Thoracic aorta (tissue), 2 donors: ENCODE data around the gene TMEM119. TPM values are rescaled to one million over a fixed set of nuclear protein-coding genes. Genes with fewer than 3 reads are reported as not detected.

Experiments
- ATAC-seq: fragments of 150-250 bp; one replicate; pipeline ENCODE4 v1.8.0; 2017; ENCODE audit warnings: low read depth; ENCODE audit not compliant: insufficient number of reproducible peaks, low FRiP score
- DNase-seq: peaks from one replicate; pipeline ENCODE4 v3.0.0-alpha.2; 2020; ENCODE audit warnings: low spot score
- H3K27ac ChIP-seq, 2 donors: fragments of 200-600 bp; sonication (generic); 1 replicate in 1 of 2; 2 replicates in 1 of 2; pipeline ENCODE4 v1.5.1; 2016; ENCODE audit warnings: mild to moderate bottlenecking in 2 of 2, moderate library complexity in 2 of 2
- H3K27me3 ChIP-seq: fragments of 200-600 bp; sonication (generic); replicated peaks from 2 replicates; pipeline ENCODE4 v1.6.0; 2016; ENCODE audit warnings: mild to moderate bottlenecking; ENCODE audit not compliant: insufficient read depth
- H3K36me3 ChIP-seq: fragments of 200-600 bp; sonication (generic); one replicate; pipeline ENCODE4 v1.5.1; 2016
- H3K4me1 ChIP-seq, 2 donors: fragments of 200-600 bp; sonication (generic); 1 replicate in 1 of 2; 2 replicates in 1 of 2; pipeline versions ENCODE4 v1.5.1 to v1.6.0; 2016; ENCODE audit warnings: low read depth in 2 of 2, mild to moderate bottlenecking in 1 of 2; ENCODE audit not compliant: control insufficient read depth in 1 of 2
- H3K4me3 ChIP-seq: fragments of 200-600 bp; sonication (generic); 2 replicates; pipeline ENCODE4 v1.5.1; 2016; ENCODE audit warnings: mild to moderate bottlenecking
- H3K9me3 ChIP-seq: fragments of 200-600 bp; sonication (generic); 2 replicates; pipeline ENCODE4 v1.5.1; 2016
- total RNA-seq, 2 donors: library from RNA; depleted of rRNA; stranded (reverse); fragments of >200 nt; gene quantifications; one replicate each; pipeline versions ENCODE4 v1.1.0 to v1.2.3, GENCODE V29; 2016
- TF ChIP-seq, protein P1 (sequence below): fragments of 200-600 bp; sonication (generic); IDR thresholded peaks from one replicate; pipeline ENCODE4 v1.5.1; 2019; ENCODE audit warnings: antibody characterized with exemption

TMEM119 gene
- total RNA-seq, 2 donors from 2014 or later, result 4.1 to 4.6 TPM

DNA sequence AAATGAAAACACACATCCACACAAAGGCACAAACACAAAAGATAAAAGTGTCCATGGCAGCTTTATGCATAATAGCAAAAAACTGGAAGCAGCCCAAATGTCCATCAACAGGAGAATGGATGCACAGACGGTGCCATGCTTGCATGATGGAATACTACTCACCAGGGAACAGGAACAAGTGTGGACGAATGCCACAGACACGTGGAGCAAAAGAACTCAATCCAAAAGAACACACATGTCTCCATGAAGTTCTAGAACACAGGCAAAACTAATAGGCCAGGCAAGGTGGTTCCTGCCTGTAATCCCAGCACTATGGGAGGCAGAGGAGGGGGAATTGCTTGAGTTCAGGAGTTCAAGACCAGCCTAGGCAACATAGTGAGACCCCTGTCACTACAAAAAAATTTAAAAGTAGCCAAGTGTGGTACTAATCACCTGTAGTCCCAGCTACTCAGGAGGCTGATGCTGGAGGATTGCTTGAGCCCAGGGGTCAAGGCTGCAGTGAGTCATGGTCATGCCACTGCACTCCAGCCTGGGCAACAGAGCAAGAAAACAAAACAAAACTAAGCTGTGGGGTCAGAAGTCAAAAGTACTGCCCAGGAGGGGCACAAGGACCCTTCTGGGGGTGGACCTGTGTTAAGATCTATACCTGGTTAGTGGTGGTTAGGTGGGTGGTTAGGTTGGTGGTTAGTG is 7.3 kb upstream of the TMEM119 start:
- no peak for DNase-seq

DNA sequence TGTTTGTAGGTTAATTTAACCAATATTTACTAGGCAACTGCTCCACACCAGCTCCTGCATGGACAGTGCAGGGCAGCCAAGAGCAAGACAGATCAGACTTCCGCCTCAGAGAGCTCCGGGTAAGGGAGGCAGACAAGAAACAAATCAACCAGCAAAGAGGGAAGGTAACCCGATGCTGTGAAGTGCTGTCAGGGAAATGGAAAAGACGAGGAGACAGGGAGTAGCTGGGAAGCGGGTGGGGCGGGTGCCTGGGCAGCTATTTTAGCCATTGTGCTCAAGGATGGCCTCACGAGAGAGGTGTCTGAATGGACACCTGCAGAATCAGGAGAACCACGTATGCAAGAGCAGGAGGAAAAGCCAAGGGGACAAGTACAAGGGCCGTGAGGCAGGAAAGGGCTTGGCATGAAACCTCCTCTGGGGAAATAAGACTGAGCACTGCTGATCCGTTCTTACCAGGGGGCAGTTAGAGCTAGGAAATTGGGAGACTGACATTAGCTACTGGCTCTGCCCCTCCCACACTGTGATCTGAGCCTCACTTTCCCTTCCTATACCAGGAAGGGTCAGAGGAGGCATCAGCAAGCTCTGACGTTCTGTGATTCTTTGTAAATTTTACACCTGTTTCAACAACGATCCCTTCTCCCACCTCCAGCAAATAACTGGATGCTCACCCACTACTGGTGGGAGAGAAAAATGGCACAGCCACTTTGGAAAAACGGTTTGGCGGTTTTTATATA is 6.5 kb upstream of the TMEM119 start:
- DNase-seq, result no peak
- no peak for ATAC-seq
- Histone ChIP-seq H3K27ac (no peak overlapping the region), H3K27me3 (no peaks in the 10 kb centered on the region), H3K9me3 (no peaks in the 10 kb centered on the region), H3K36me3 (no peaks in the 10 kb centered on the region), H3K4me3 (no peak overlapping the region), H3K4me1 (peaks cover 0 to 3% of the 10 kb centered on the region in 2 donors)
- TF ChIP-seq, protein P1, sequence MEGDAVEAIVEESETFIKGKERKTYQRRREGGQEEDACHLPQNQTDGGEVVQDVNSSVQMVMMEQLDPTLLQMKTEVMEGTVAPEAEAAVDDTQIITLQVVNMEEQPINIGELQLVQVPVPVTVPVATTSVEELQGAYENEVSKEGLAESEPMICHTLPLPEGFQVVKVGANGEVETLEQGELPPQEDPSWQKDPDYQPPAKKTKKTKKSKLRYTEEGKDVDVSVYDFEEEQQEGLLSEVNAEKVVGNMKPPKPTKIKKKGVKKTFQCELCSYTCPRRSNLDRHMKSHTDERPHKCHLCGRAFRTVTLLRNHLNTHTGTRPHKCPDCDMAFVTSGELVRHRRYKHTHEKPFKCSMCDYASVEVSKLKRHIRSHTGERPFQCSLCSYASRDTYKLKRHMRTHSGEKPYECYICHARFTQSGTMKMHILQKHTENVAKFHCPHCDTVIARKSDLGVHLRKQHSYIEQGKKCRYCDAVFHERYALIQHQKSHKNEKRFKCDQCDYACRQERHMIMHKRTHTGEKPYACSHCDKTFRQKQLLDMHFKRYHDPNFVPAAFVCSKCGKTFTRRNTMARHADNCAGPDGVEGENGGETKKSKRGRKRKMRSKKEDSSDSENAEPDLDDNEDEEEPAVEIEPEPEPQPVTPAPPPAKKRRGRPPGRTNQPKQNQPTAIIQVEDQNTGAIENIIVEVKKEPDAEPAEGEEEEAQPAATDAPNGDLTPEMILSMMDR, result no peak

More for the DNA sequence above, 7.3 kb upstream of the TMEM119 start:
- TF ChIP-seq, protein P1, result no peak
- no peak overlapping the region for H3K4me3 ChIP-seq
- peaks cover 0 to 10% of the 10 kb centered on the region in 2 donors for H3K4me1 ChIP-seq
- ATAC-seq, result no peak
- no peaks in the 10 kb centered on the region for H3K36me3 ChIP-seq
- H3K27ac ChIP-seq, result no peak overlapping the region
- no peaks in the 10 kb centered on the region for H3K27me3 ChIP-seq
- no peaks in the 10 kb centered on the region for H3K9me3 ChIP-seq

DNA sequence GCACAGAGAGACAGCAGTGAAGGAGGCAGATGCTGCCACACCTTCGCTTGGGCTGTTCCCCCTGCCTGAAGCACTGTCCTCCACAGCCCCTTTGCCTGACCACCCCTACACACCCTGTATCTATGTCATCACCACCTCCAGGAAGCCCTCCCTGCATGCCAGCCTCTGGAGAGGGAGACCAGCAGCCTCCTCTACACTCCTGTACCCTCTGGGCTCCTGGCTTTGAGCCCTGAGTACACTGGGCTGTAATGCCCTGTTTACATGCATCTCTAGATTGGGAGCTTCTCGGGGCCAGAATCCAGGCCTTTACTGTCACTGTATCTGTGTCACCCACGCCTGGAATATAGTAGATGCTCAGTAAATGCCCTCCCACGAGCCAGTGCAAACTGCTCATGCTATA is 5.9 kb upstream of the TMEM119 start:
- H3K36me3 ChIP-seq, result no peaks in the 10 kb centered on the region

DNA sequence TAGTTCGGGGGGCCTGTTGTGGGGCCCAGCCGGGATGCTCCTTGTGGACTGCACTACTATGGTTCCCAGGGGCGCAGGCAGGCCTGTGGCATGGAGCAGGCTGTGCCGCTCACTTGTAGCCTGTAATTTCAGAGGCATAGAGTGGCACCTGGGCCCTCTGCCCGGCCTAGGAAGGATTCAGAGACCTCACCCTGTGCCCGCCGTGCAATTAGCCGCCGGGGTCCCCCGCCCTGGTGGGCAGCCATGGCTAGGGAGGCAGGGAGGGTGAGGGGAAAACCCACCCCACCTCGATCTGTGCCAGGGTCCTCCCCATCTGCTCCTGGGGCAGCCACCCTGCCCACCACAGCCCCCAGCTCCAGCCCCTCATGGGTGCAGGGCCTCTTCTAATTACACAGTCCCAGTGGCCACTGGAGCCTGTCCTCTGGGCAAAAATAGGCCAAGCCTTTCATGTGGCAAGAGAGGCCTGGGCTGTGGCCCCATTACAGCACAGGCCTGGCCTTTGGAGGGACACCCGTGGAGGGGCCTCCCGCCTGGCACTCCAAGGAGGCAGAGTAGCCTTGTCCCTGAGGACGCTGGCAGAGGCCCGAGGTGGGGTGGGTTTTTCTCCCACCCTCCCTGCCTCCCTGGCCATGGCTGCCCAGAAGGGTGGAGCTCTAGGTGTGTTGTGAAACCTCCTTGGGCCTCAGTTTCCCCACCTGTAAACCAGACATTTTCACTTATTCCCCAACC is 5.3 kb upstream of the TMEM119 start:
- ATAC-seq, result no peak
- TF ChIP-seq, protein P1, result no peak
- H3K4me1 ChIP-seq, result no peaks in the 10 kb centered on the region

More for the DNA sequence above, 5.9 kb upstream of the TMEM119 start:
- Histone ChIP-seq H3K4me3 (no peak overlapping the region), H3K9me3 (no peaks in the 10 kb centered on the region), H3K27ac (no peak overlapping the region), H3K27me3 (no peaks in the 10 kb centered on the region), H3K4me1 (no peaks in the 10 kb centered on the region)
- TF ChIP-seq, protein P1, result no peak
- ATAC-seq, result no peak
- no peak for DNase-seq

DNA sequence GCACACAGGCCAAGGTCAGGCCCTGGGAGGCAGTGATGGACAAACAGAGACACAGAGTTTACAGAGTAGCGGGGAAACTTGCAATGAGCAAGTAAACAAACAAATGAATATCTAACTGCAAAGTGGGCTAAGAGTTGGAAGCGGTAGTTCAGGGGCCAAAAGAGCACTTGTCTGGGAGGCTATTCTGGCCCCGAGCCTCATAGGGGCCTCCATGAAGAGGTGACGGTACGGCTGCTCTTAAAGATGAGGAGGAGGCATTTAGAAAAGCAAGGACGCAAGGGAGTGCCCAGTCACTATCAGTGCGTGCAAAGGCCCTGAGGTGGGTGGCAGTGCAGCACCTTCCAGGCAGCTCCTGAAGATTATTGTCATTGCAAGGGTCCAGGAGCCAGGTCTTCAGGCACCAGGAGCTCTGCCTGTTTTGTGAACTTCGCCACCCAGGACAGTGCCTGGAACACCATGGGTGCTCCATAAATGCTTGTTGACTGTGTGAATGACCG is 4.4 kb upstream of the TMEM119 start:
- ATAC-seq (no peak), DNase-seq (no peak)
- Histone ChIP-seq H3K36me3 (no peaks in the 10 kb centered on the region), H3K4me3 (no peak overlapping the region), H3K9me3 (no peaks in the 10 kb centered on the region), H3K27ac (no peak overlapping the region), H3K4me1 (no peaks in the 10 kb centered on the region), H3K27me3 (no peaks in the 10 kb centered on the region)
- TF ChIP-seq, protein P1, result no peak

More for the DNA sequence above, 5.3 kb upstream of the TMEM119 start:
- Histone ChIP-seq H3K4me3 (no peak overlapping the region), H3K27ac (no peak overlapping the region), H3K27me3 (no peaks in the 10 kb centered on the region), H3K9me3 (no peaks in the 10 kb centered on the region), H3K36me3 (no peaks in the 10 kb centered on the region)
- DNase-seq, result no peak
